Daoy (cell line): ENCODE measurements around the gene CSNK2A2. TPM values are rescaled to one million over a fixed set of nuclear protein-coding genes. Genes with fewer than 3 reads are reported as not detected.

ENCODE experiments used
- DNase-seq: peaks from one replicate; pipeline ENCODE4 v3.0.0-alpha.2; 2015; ENCODE audit warnings: low read depth
- total RNA-seq: library from RNA; depleted of rRNA; stranded (reverse); fragments of >200 nt; shearing (Covaris generic); gene quantifications from 2 replicates; pipeline ENCODE4 v1.2.3, GENCODE V29; 2014; rRNA removed

The CSNK2A2 gene
- total RNA-seq, result 16.1 and 17.8 TPM in 2 replicates

DNA sequence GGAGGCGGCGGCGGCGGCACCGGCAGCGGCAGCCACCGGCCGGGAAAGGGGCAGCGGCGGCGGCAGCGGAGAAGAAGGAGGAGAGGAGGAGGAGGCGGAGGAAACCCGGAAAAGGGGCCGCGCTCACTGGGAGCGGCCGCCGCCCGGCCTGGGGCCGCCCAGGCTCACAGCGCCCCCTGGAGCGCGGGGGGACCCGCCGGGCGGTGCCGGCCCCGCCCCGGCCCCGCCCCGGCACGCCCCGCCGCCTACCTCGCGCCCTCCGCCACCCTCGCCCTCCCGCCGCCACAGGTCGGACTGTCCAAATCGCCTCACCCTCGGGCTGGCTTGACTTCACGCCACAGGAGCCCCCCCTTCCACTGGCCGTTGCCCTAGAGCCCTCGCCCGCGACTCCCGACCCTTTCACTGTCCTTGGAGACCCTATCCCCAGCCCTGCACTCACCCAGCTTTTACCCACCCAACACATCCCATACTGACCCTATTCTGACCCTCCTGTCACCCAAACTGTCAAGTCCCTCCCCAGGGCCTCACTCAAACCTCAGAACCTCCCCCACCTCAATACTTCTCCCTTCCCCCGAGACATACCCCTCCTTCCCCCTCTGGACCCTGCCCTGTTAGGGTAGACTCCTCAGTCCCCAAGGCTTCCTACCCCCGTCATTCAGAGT is at the start of gene CSNK2A2:
TSS of gene CSNK2A2 (minus strand) at position 85 of the 662 bp plus-strand sequence. CDS start 370 bp downstream, outside the sequence.
- peak; percentile 73 for DNase-seq

GRCh38 chr16:58243528-58244004 is 45.7 kb upstream of the CSNK2A2 start:
- peak; percentile 9 for DNase-seq

GRCh38 chr16:58236831-58237230 is 38.9 kb upstream of the CSNK2A2 start:
- no peak for DNase-seq

- DNase-seq, result peak; percentile 72
These were observed 38.4 kb upstream of the CSNK2A2 start for GRCh38 chr16:58236231-58236690.

GRCh38 chr16:58235663-58236062 is 37.8 kb upstream of the CSNK2A2 start:
- DNase-seq, result no peak

- no peak for DNase-seq
These were observed 37.1 kb upstream of the CSNK2A2 start for GRCh38 chr16:58234831-58235595.

- no peak for DNase-seq
These were observed 32.4 kb upstream of the CSNK2A2 start for GRCh38 chr16:58230259-58230658.

DNA sequence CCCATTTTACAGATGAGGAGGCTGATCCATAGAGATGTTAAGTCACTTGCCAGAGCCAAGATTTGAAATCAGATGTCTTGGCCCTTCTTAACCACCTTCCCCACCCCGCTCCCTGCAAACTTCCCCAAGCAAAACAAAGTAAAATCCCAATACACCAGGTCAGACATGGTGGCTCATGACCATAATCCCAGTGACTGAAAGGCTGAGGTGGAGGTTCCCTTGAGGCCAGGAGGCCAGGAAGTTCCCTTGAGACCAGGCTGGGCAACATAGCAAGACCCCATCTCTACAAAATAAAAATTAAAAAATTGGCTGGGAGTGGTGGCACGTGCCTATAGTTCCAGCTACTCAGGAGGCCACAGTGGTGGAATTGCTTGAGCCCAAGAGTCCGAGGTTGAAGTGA is 28.9 kb upstream of the CSNK2A2 start:
- no peak for DNase-seq

- no peak for DNase-seq
These were observed 28.2 kb upstream of the CSNK2A2 start for GRCh38 chr16:58225965-58226602.

- peak; percentile 41 for DNase-seq
These were observed 24.8 kb upstream of the CSNK2A2 start for GRCh38 chr16:58222532-58223316.

DNA sequence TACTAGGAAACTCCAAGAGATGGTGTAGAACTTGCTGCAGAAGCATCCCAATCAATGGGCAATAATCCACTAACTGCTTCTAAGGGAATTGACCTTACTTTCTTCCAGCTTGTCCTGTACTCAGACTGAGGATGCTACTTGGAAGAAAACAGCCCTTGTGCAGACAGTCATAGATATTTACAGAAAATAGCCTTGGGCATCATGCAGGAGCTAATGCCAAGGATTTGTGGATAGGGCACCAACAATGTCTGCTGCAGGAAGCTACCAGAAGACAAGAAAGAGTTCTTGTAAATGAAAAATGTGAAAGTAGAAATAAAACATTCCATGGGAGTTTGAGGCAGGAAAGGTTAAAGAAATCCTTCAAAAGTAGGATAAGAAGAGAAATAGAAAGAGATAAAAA is 21.5 kb upstream of the CSNK2A2 start:
- DNase-seq, result no peak

DNA sequence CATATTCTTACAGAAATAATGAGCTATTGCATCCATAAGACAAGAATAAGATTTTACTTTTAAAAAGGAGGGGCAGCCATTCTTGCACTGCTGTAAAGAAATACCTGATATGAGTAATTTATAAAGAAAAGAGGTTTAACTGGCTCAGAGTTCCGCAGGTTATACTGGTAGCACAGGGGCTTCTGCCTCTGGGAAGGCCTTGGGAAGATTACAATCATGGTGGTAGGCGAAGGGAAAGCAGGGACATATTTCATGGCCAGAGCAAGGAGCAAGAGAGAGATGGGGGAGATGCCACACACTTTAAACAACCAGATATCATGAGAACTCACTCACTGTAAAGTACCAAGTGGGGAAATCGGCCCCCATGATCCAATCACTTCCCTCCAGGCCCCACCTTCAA is 20.9 kb upstream of the CSNK2A2 start:
- DNase-seq, result no peak

DNA sequence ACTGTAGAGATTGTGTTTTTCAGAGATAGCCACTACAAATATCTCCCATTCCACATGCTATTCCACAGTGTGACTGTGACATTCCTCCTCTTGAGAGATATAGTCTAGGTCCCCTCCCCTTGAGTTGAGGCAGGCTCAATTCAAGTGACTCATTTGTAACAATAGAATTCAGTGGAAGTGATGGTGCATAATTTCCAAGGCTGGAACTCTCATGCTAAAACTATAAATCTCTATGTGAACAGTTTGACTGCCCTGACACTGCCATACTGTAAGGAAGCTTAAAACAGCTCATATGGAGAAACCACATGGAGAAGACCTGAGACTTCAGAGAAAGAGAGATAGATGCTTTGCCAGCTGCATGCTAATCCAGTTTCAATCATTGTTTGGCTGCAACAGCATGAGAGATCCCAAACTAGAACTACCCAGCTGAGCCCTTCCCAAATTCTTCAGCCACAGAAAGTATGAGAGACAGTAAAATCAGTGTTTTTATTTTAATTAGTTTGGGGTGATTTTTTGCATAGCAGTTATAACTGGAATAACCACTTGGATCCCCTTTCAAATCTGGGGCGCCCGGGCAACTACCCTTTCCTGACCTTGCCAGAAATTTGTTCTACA is 19.5 kb upstream of the CSNK2A2 start:
- DNase-seq, result no peak

GRCh38 chr16:58212824-58213655 is 15.1 kb upstream of the CSNK2A2 start:
- DNase-seq, result no peak

DNA sequence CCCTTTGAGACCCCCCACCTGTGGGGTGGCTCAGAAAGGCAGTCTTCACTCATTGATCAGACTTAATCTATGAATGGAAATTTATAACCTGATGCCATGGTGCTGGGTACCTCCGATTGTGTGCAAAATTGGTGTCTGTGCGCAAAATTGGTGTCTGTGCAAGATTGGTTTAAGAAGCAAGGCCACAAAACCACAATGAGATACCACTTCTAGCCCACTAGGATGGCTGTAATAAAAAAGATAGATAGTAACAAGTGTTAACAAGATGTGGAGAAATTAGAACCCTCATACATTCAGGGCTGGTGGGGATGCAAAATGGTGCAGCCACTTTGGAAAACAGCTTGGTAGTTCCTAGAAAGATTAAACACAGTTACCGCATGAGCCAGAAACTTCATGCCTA is 13.9 kb upstream of the CSNK2A2 start:
- DNase-seq, result no peak

- peak; percentile 22 for DNase-seq
These were observed 13.3 kb upstream of the CSNK2A2 start for GRCh38 chr16:58211245-58211644.

GRCh38 chr16:58205276-58206036 is 7.5 kb upstream of the CSNK2A2 start:
- no peak for DNase-seq

GRCh38 chr16:58201163-58201562 is 3.3 kb upstream of the CSNK2A2 start:
- DNase-seq, result no peak

DNA sequence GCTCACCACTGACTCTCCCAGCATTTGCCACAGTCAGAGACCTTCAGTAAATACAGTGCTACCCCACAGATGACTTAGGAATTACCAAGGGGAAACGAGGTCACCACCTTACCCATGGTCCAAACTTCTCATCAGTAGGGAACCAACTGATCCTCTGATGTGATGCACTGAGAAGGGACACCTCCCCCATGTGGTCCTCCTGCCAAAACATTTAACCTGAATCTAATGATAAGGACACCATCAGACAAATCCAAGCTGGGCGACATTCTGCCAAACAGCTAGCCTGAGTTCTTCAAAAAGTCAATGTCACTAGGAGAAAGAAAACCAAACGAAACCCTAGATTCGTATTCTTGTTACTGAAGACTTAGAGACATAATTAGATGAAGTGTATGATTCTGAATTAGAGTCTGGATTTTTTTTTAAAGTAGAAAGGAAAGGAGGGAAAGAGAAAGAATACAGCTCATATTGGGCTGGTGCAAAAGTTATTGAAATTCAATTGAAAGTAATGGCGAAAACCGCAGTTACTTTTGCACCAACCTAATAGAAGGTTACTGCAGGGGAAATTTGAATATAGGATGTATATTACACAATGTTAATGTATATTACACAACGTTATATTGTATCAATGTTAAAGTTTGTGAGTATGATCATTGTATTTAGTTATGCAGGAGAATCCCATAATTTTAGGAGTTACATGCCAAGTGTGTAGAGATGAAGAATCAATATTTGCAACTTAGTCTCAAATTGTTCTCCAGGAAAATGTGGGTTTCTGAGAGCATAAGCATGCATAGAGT is 2.3 kb upstream of the CSNK2A2 start:
- no peak for DNase-seq
